ENCODE results near the gene TTL. TPM values are rescaled to one million over a fixed set of nuclear protein-coding genes. Genes with fewer than 3 reads are reported as not detected.

TTL gene
- total RNA-seq (2016; rRNA removed; fragmentation: Illumina TruSeq; extraction: Trizol), result 59.8 and 69.8 TPM in 2 replicates
- total RNA-seq (2016; cell fraction: cytosol; rRNA removed; fragmentation: Illumina TruSeq; extraction: Trizol; ENCODE audit: low read depth), result 18.0 and 19.1 TPM in 2 replicates
- total RNA-seq (2016; cell fraction: insoluble cytoplasmic fraction; rRNA removed; fragmentation: Illumina TruSeq; extraction: Trizol), result 56.6 and 58.1 TPM in 2 replicates
- 88.3 and 99.8 TPM in 2 replicates for total RNA-seq (2016; cell fraction: membrane; rRNA removed; fragmentation: Illumina TruSeq; extraction: Trizol)
- total RNA-seq (2016; cell fraction: nucleus; rRNA removed; fragmentation: Illumina TruSeq; extraction: Trizol), result 39.3 and 44.8 TPM in 2 replicates
- 19.0 TPM in 2 replicates for polyA plus RNA-seq (2011; rRNA removed)
- 10.0 and 16.3 TPM in 2 replicates for polyA plus RNA-seq (2011; cell fraction: cytosol; rRNA removed)
- 12.2 and 20.3 TPM in 2 replicates for polyA plus RNA-seq (2011; cell fraction: nucleus; rRNA removed)
- polyA plus RNA-seq (2012), result 22.9 and 32.3 TPM in 2 replicates
- 15.2 and 16.6 TPM in 2 replicates for polyA plus RNA-seq (2016; cell fraction: cytosol; fragmentation: Illumina TruSeq; extraction: Trizol; ENCODE audit: low read depth)
- polyA plus RNA-seq (2016; cell fraction: insoluble cytoplasmic fraction; fragmentation: Illumina TruSeq; extraction: Trizol; ENCODE audit: low read depth), result 44.9 and 53.9 TPM in 2 replicates
- polyA plus RNA-seq (2016; cell fraction: membrane; fragmentation: Illumina TruSeq; extraction: Trizol; ENCODE audit: low read depth), result 50.2 and 56.8 TPM in 2 replicates
- polyA plus RNA-seq (2016; cell fraction: nucleus; fragmentation: Illumina TruSeq; extraction: Trizol; ENCODE audit: insufficient read depth, low read depth), result 53.2 and 54.6 TPM in 2 replicates
- 44.4 and 48.9 TPM in 2 replicates for polyA minus RNA-seq (2011; rRNA and poly(A)+ RNA removed; ENCODE audit: low replicate concordance)
- 28.8 and 32.0 TPM in 2 replicates for polyA minus RNA-seq (2011; cell fraction: cytosol; rRNA and poly(A)+ RNA removed)
- polyA minus RNA-seq (2011; cell fraction: nucleus; rRNA and poly(A)+ RNA removed), result 20.2 and 23.9 TPM in 2 replicates
- Bru-seq, nascent RNA, result percentile 74 among the genes with signal in this experiment
- BruChase-seq, experiment 1, labeled RNA remaining after a 6-hour chase, result percentile 85 among the genes with signal in this experiment
- percentile 83 among the genes with signal in this experiment for BruChase-seq, experiment 2, labeled RNA remaining after a 2-hour chase
- long read RNA-seq, experiment 1, partial matches to known transcripts, result 0 of 3 reads
- long read RNA-seq, experiment 1, other reads (novel, unspliced or antisense), result 3 of 3 reads
- long read RNA-seq, experiment 2, full-length matches to known transcripts, result 10 of 107 reads
- long read RNA-seq, experiment 2, partial matches to known transcripts, result 81 of 107 reads
- long read RNA-seq, experiment 2, other reads (novel, unspliced or antisense), result 16 of 107 reads

- DNase-seq (ENCODE audit: low spot score) (peak; percentile 59), ATAC-seq (peak; percentile 73), FAIRE-seq (no peak)
- peak within 1 kb of the TSS; percentile 97 to 99 (median 98) for H3K4me3 ChIP-seq (replicated peaks in 1 of 3; ENCODE audit: insufficient read depth in 1 of 3, low read depth in 2 of 3, low read length in 3 of 3)
- peak within 1 kb of the TSS; percentile 96 for H2AFZ ChIP-seq (ENCODE audit: low read length)
- H3K9me3 ChIP-seq (ENCODE audit: low read length), result no peaks in the 10 kb centered on the region
- H3K27ac ChIP-seq (ENCODE audit: extremely low read length, insufficient read depth, low read length), result peak within 1 kb of the TSS; percentile 80
- TSS peak; percentile 51 for BruUV-seq (replicated peaks)
- intact Hi-C loops (cut with micrococcal nuclease; ENCODE audit: unreplicated experiment), result loop anchor here (1.0 to 5.0 kb wide), 3 partner anchors 61 to 246 kb away; partner anchors contain the start of genes CHCHD5 and POLR1B
- peaks cover 0 to 5% of the 10 kb centered on the region in 2 experiments; a peak in 1 of 5 replicates for H3K36me3 ChIP-seq (replicated peaks in 1 of 2; ENCODE audit: control insufficient read depth in 1 of 2, insufficient read depth in 2 of 2, low read length in 2 of 2)
- H3K4me1 ChIP-seq (ENCODE audit: insufficient read depth, low read length), result peaks cover 26% of the 10 kb centered on the region
- CTCF ChIA-PET (ENCODE audit: low intra/inter-chr PET ratio, low total read pairs), result interaction anchor here (1.0 to 1.8 kb wide), 5 partner anchors 20 to 245 kb away, joined by 3 to 5 read pairs (median 3); partner anchors contain the start of gene CHCHD5
- H4K20me1 ChIP-seq (ENCODE audit: insufficient read depth, low read length), result no peaks in the 10 kb centered on the region
- H3K9ac ChIP-seq (ENCODE audit: insufficient read depth, low read depth, low read length), result peak within 1 kb of the TSS; percentile 80
- no peaks in the 10 kb centered on the region; a peak in 1 of 5 replicates for H3K27me3 ChIP-seq (ENCODE audit: control insufficient read depth in 1 of 2, insufficient read depth in 2 of 2, low read length in 2 of 2)
- under 1% methylated on average over 18 of the region's 82 CpGs for WGBS (ENCODE audit: low lambda C conversion rate)
- in situ Hi-C loops (cut with HindIII; ENCODE audit: extremely low pct_ligation_motif_present, low pct_unique_long_range_greater_than_20kb), result loop anchor here (5.0 kb wide), 1 partner anchor 101 kb away; the partner anchor contains the start of gene CHCHD5
- H3K4me2 ChIP-seq (ENCODE audit: low read depth, low read length), result peak within 1 kb of the TSS; percentile 99
- peaks cover 21% of the 10 kb centered on the region for H3K79me2 ChIP-seq (ENCODE audit: insufficient read depth, low read length)
- POLR2A ChIA-PET, result interaction anchor here (1.3 to 1.8 kb wide), 2 partner anchors 12 to 103 kb away, joined by 6 to 7 read pairs; partner anchors contain the start of gene CHCHD5
- TF ChIP-seq MED8 (CRISPR knock-in tag; IDR thresholded peaks at IDR 0.05; ENCODE audit: insufficient replicate concordance) (peak; percentile 54), BRD4 (CRISPR knock-in tag; IDR thresholded peaks at IDR 0.05) (0 out of 2 replicates have a peak, but pooled peaks have one; percentile 50), ZNF510 (CRISPR knock-in tag; IDR thresholded peaks at IDR 0.05; ENCODE audit: low read depth) (0 out of 2 replicates have a peak, but pooled peaks have one; percentile 50), TAF15 (IDR thresholded peaks at IDR 0.05; ENCODE audit: low read depth, low read length, poor library complexity, severe bottlenecking) (peak; percentile 72), GABPA (IDR thresholded peaks at IDR 0.05; ENCODE audit: low read depth, low read length) (no peak), GABPA (CRISPR knock-in tag; IDR thresholded peaks at IDR 0.05; ENCODE audit: low read depth) (no peak; the same call in 1 of the 2 replicates), HDAC1 (CRISPR knock-in tag; IDR thresholded peaks at IDR 0.05) (peak; percentile 33; the same call in 1 of the 2 replicates), FOXK2 (IDR thresholded peaks at IDR 0.05) (no peak), ARNT2 (CRISPR knock-in tag; IDR thresholded peaks at IDR 0.05; ENCODE audit: low read depth) (peak; percentile 39; the same call in 1 of the 2 replicates), HNF1B (CRISPR knock-in tag; IDR thresholded peaks at IDR 0.05) (peak; percentile 21; the same call in 1 of the 2 replicates)
Measured at GRCh38 chr2:112481528-112482233, at the start of gene TTL. TSS of gene TTL (plus strand) at chr2:112482156. CDS start at chr2:112482345, 189 bp downstream.
